GM18511 (cell line): ENCODE measurements around the gene DCP1A.
"Not testable (repeated sequence)": the region's sequence is repeated elsewhere in the genome, so short reads cannot be mapped to it uniquely, and the experiment has no call there.

Source experiments
- ATAC-seq: cut with Tn5 transposase; IDR thresholded peaks from one replicate; pipeline ENCODE4 v1.9.1; 2021; ENCODE audit warnings: mild to moderate bottlenecking, moderate library complexity; ENCODE audit not compliant: unreplicated experiment

DCP1A gene

GRCh38 chr3:53347261-53348064, at the start of gene DCP1A:
Gene DCP1A, minus strand, starts transcription at chr3:53347543. Its CDS starts 26 bp downstream, at chr3:53347517.
- ATAC-seq = peak; percentile 95

- peak; percentile 78 for ATAC-seq
Observed at GRCh38 chr3:53384465-53385423, 37.4 kb upstream of the DCP1A start.

GRCh38 chr3:53382106-53382505, 34.8 kb upstream of the DCP1A start:
- ATAC-seq = no peak

- ATAC-seq = no peak
Observed at GRCh38 chr3:53380306-53380705, 33.0 kb upstream of the DCP1A start.

GRCh38 chr3:53379898-53380297, 32.6 kb upstream of the DCP1A start:
- no peak for ATAC-seq

- ATAC-seq = no peak
Observed at GRCh38 chr3:53377794-53378193, 30.5 kb upstream of the DCP1A start.

GRCh38 chr3:53376679-53377078, 29.3 kb upstream of the DCP1A start:
- ATAC-seq = no peak

- ATAC-seq = peak; percentile 56
Observed at GRCh38 chr3:53375019-53375418, 27.7 kb upstream of the DCP1A start.

- ATAC-seq = not testable (repeated sequence)
Observed at GRCh38 chr3:53370719-53371118, 23.4 kb upstream of the DCP1A start.

- no peak for ATAC-seq
Observed at GRCh38 chr3:53361852-53362251, 14.5 kb upstream of the DCP1A start.

GRCh38 chr3:53357458-53357857, 10.1 kb upstream of the DCP1A start:
- no peak for ATAC-seq

GRCh38 chr3:53354945-53355498, 7.7 kb upstream of the DCP1A start:
- ATAC-seq = no peak

- no peak for ATAC-seq
Observed at GRCh38 chr3:53353202-53353601, 5.9 kb upstream of the DCP1A start.

- ATAC-seq = no peak
Observed at GRCh38 chr3:53350652-53351051, 3.3 kb upstream of the DCP1A start.

- not testable (repeated sequence) for ATAC-seq
Observed at GRCh38 chr3:53348118-53348517, 775 bp upstream of the DCP1A start.

GRCh38 chr3:53346922-53347260, 452 bp downstream of the DCP1A start:
- ATAC-seq = no peak

- no peak for ATAC-seq
Observed at GRCh38 chr3:53346514-53346913, 829 bp downstream of the DCP1A start.

- no peak for ATAC-seq
Observed at GRCh38 chr3:53342353-53342752, 5.0 kb downstream of the DCP1A start.

GRCh38 chr3:53337167-53337940, 10.0 kb downstream of the DCP1A start:
- ATAC-seq = no peak

- no peak for ATAC-seq
Observed at GRCh38 chr3:53334742-53335141, 12.6 kb downstream of the DCP1A start.

- no peak for ATAC-seq
Observed at GRCh38 chr3:53331871-53332270, 15.5 kb downstream of the DCP1A start.
